MCF 10A (cell line): ENCODE data around the gene RPTOR. TPM values are rescaled to one million over a fixed set of nuclear protein-coding genes. Genes with fewer than 3 reads are reported as not detected.
"Not testable (repeated sequence)": the region's sequence is repeated elsewhere in the genome, so short reads cannot be mapped to it uniquely, and the experiment has no call there.

Experiments
- BruUV-seq: library from RNA; stranded (reverse); fragments of 400-500 nt; replicated peaks from 2 replicates; lab custom pipeline; 2021; lab: Mats Ljungman, UMichigan
- CTCF ChIA-PET: fragments of 300-600 bp; sonication (Branson Sonifier 250); formaldehyde crosslinking; extraction: SDS; loops from one replicate; lab custom pipeline; 2021; ENCODE audit warnings: antibody characterized with exemption, inconsistent platforms; lab: Yijun Ruan, JAX
- POLR2A ChIA-PET: fragments of 300-600, 350-650 bp; sonication (Branson Sonifier 250); formaldehyde crosslinking; extraction: SDS; loops from one replicate; lab custom pipeline; 2020; ENCODE audit warnings: antibody characterized with exemption, inconsistent platforms; lab: Yijun Ruan, JAX
- DNase-seq: peaks from one replicate; pipeline ENCODE4 v3.0.0-alpha.2; 2018; ENCODE audit not compliant: unreplicated experiment
- H3K27ac Mint-ChIP-seq: one replicate; pipeline ENCODE4 v1.8.0; 2022; ENCODE audit warnings: mild to moderate bottlenecking, low read depth, mixed read lengths; ENCODE audit not compliant: unreplicated experiment
- H3K27me3 Mint-ChIP-seq: one replicate; pipeline ENCODE4 v1.8.0; 2022; ENCODE audit warnings: mixed read lengths; ENCODE audit not compliant: insufficient read depth, unreplicated experiment
- H3K36me3 Mint-ChIP-seq: one replicate; pipeline ENCODE4 v1.8.0; 2022; ENCODE audit warnings: mild to moderate bottlenecking, moderate library complexity, mixed read lengths; ENCODE audit not compliant: insufficient read depth, unreplicated experiment
- H3K4me1 Mint-ChIP-seq: one replicate; pipeline ENCODE4 v1.8.0; 2022; ENCODE audit warnings: mixed read lengths; ENCODE audit not compliant: insufficient read depth, unreplicated experiment
- H3K4me3 Mint-ChIP-seq: one replicate; pipeline ENCODE4 v1.8.0; 2022; ENCODE audit warnings: mild to moderate bottlenecking, moderate library complexity, mixed read lengths; ENCODE audit not compliant: unreplicated experiment
- H3K9me3 Mint-ChIP-seq: one replicate; pipeline ENCODE4 v1.8.0; 2022; ENCODE audit warnings: mixed read lengths; ENCODE audit not compliant: unreplicated experiment
- intact Hi-C: fragments of 100-400 bp; cut with micrococcal nuclease; formaldehyde crosslinking; loops from 2 replicates; pipeline ENCODE4 v1.14.1; 2022
- total RNA-seq: library from RNA; stranded (reverse); gene quantifications from 2 replicates; pipeline ENCODE4 v1.2.3, GENCODE V29; 2022
- TF ChIP-seq, protein P1 (sequence below): fragments of 200-600 bp; IDR thresholded peaks from one replicate; pipeline ENCODE4 v1.8.0; 2022; ENCODE audit warnings: antibody characterized with exemption, mild to moderate bottlenecking; ENCODE audit not compliant: unreplicated experiment

Gene RPTOR
- total RNA-seq, 1 experiment from 2014 or later, result 41.3 TPM

- CTCF ChIA-PET, result interaction anchor here (0.6 to 0.7 kb wide), 2 partner anchors 200 to 983 kb away, joined by 3 read pairs; no protein-coding TSS in a partner anchor
- POLR2A ChIA-PET, result no interaction called here
- no peaks in the 10 kb centered on the region for H3K9me3 Mint-ChIP-seq
These were observed 33.4 kb downstream of the RPTOR start for GRCh38 chr17:80577876-80578570.

GRCh38 chr17:80578668-80579388 is 34.2 kb downstream of the RPTOR start:
- POLR2A ChIA-PET, H3K27me3 Mint-ChIP-seq, H3K36me3 Mint-ChIP-seq, H3K4me1 Mint-ChIP-seq, H3K4me3 Mint-ChIP-seq, DNase-seq, H3K9me3 Mint-ChIP-seq, CTCF ChIA-PET, BruUV-seq, H3K27ac Mint-ChIP-seq: not testable (repeated sequence)
- intact Hi-C loops, result loop anchor here (5.0 kb wide), 1 partner anchor 278 kb away; no protein-coding TSS in a partner anchor

More at GRCh38 chr17:80577876-80578570, 33.4 kb downstream of the RPTOR start:
- Mint-ChIP-seq H3K4me1 (no peaks in the 10 kb centered on the region), H3K27me3 (no peaks in the 10 kb centered on the region), H3K4me3 (no peak overlapping the region), H3K27ac (no peak overlapping the region), H3K36me3 (peaks cover 13% of the 10 kb centered on the region)
- DNase-seq, result no peak
- intact Hi-C loops, result loop anchor here (5.0 kb wide), 1 partner anchor 279 kb away; no protein-coding TSS in a partner anchor
- TF ChIP-seq, protein P1, sequence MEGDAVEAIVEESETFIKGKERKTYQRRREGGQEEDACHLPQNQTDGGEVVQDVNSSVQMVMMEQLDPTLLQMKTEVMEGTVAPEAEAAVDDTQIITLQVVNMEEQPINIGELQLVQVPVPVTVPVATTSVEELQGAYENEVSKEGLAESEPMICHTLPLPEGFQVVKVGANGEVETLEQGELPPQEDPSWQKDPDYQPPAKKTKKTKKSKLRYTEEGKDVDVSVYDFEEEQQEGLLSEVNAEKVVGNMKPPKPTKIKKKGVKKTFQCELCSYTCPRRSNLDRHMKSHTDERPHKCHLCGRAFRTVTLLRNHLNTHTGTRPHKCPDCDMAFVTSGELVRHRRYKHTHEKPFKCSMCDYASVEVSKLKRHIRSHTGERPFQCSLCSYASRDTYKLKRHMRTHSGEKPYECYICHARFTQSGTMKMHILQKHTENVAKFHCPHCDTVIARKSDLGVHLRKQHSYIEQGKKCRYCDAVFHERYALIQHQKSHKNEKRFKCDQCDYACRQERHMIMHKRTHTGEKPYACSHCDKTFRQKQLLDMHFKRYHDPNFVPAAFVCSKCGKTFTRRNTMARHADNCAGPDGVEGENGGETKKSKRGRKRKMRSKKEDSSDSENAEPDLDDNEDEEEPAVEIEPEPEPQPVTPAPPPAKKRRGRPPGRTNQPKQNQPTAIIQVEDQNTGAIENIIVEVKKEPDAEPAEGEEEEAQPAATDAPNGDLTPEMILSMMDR, result no peak
- no TSS peak for BruUV-seq

DNA sequence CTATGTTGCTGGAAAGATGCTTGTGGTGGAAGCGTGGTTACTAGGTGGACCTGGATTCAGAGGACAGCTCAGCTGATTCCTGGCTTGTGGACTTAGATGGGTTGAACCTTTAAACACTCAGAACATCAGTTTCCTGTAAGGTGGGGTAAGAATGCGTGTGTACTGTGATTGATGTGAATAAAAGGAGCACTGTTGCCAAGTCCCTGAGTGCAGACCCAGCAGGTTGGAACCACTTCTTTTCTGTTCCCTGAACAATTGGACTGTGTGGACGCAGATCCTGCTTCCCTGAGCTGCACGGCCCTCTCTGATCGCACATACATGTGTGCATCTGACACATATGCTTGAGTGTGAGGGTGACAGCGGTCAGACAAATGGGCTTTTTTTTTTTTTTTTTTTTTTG is 37.5 kb downstream of the RPTOR start:
- H3K4me3 Mint-ChIP-seq, result no peak overlapping the region

DNA sequence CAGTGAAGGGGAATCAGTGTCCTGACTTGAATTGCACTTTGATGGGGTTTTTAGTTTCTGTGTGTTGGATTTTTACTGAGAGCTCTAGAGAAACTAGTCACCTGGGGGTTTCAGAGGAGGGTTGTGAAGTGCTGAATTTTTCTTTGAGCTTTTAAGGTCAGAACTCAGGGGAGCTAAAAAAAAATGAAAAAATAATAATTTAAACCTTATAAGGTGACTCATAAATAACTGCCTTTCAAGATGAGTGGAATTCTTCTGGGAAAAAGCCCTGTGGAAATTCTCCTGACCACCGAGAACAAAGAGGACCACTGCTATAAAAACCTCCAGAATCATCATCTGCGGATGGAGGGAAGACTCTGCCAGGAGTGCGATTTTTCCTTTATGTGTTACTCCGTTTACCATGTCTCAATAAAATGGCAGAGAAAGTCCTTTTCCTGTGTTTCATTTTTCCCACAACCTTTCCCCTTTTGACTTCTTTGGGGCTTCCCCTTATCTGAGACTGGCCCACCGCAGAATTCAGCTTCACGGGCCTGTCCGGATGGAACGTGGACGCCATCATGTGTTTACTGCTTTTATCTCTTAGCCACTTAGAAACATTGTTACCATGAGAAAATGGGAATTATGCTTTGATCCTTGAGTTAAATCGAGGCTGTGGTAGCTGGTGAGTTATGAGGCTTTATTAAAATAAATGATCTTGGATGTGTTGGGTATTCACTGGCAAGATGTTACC is 39.7 kb downstream of the RPTOR start:
- TF ChIP-seq, protein P1, result no peak
- Mint-ChIP-seq H3K27me3 (no peaks in the 10 kb centered on the region), H3K36me3 (peaks cover 7% of the 10 kb centered on the region), H3K4me1 (peaks cover 9% of the 10 kb centered on the region), H3K4me3 (no peak overlapping the region), H3K9me3 (no peaks in the 10 kb centered on the region), H3K27ac (no peak overlapping the region)
- intact Hi-C loops, result no loop called here
- ChIA-PET POLR2A (interaction anchor here (0.6 to 0.8 kb wide), 3 partner anchors 130 to 390 kb away, joined by 3 read pairs; no protein-coding TSS in a partner anchor), CTCF (interaction anchor here (0.5 to 1.8 kb wide), 5 partner anchors 9 to 404 kb away, joined by 3 to 7 read pairs (median 3); no protein-coding TSS in a partner anchor)
- DNase-seq, result no peak
- BruUV-seq, result no TSS peak

More for the DNA sequence above, 37.5 kb downstream of the RPTOR start:
- no TSS peak for BruUV-seq
- Mint-ChIP-seq H3K27me3 (no peaks in the 10 kb centered on the region), H3K4me1 (peaks cover 6% of the 10 kb centered on the region), H3K27ac (no peak overlapping the region), H3K9me3 (no peaks in the 10 kb centered on the region), H3K36me3 (peaks cover 7% of the 10 kb centered on the region)
- CTCF ChIA-PET, result interaction anchor here (0.6 to 0.8 kb wide), 2 partner anchors 15 to 245 kb away, joined by 3 read pairs; no protein-coding TSS in a partner anchor
- no peak for DNase-seq
- POLR2A ChIA-PET, result no interaction called here
- intact Hi-C loops, result no loop called here
- TF ChIP-seq, protein P1, result no peak
